SK-N-SH (cell line): Measurements from ENCODE around the gene PBX4. TPM values are rescaled to one million over a fixed set of nuclear protein-coding genes. Genes with fewer than 3 reads are reported as not detected.

Experiments
- CTCF ChIA-PET: fragments of 300-600, 350-600 bp; formaldehyde crosslinking; extraction: SDS; loops from one replicate; lab custom pipeline; 2021; lab: Yijun Ruan, JAX
- POLR2A ChIA-PET: fragments of 350-600 bp; sonication (Branson Sonifier 250); formaldehyde crosslinking; extraction: SDS; loops from one replicate; lab custom pipeline; 2020; ENCODE audit warnings: antibody characterized with exemption, inconsistent platforms; lab: Yijun Ruan, JAX
- DNase-seq: peaks from one replicate; pipeline ENCODE4 v3.0.0; 2012
- H2AFZ ChIP-seq: fragments of 200-600 bp; sonication (generic); 2 replicates; pipeline ENCODE4 v1.8.1; 2016; ENCODE audit warnings: antibody characterized with exemption, mild to moderate bottlenecking, low read depth
- H3F3A ChIP-seq: fragments of 200-600 bp; sonication (generic); replicated peaks from 2 replicates; pipeline ENCODE3; 2016; ENCODE audit warnings: antibody characterized with exemption, mild to moderate bottlenecking; ENCODE audit not compliant: insufficient read depth
- H3K27ac ChIP-seq, 2 experiments: fragments of 200-500 bp in 1 of 2; fragments of 200-600 bp in 1 of 2; sonication (Bioruptor generic) in 1 of 2; sonication (generic), shearing (Covaris generic) in 1 of 2; 2 replicates each; pipeline versions ENCODE4 v1.5.1 to v1.6.1; 2014 to 2016; ENCODE audit warnings: low read depth in 2 of 2, inconsistent platforms in 1 of 2, low read length in 1 of 2, mild to moderate bottlenecking in 1 of 2, mixed read lengths in 1 of 2
- H3K27me3 ChIP-seq: fragments of 200-600 bp; sonication (generic), shearing (Covaris generic); 2 replicates; pipeline ENCODE4 v1.6.1; 2016; ENCODE audit warnings: mixed run types; ENCODE audit not compliant: insufficient read depth
- H3K36me3 ChIP-seq, 2 experiments: fragments of 200-500 bp in 1 of 2; fragments of 200-600 bp in 1 of 2; sonication (Bioruptor generic) in 1 of 2; sonication (generic) in 1 of 2; replicated peaks in 1 of 2; 2 replicates each; pipeline versions ENCODE3 to v1.5.1; 2014 to 2016; ENCODE audit warnings: low read length in 1 of 2, mild to moderate bottlenecking in 1 of 2; ENCODE audit not compliant: insufficient read depth in 2 of 2, control insufficient read depth in 1 of 2
- H3K4me1 ChIP-seq, 2 experiments: fragments of 200-500 bp in 1 of 2; fragments of 200-600 bp in 1 of 2; sonication (Bioruptor generic) in 1 of 2; sonication (generic), shearing (Covaris generic) in 1 of 2; 2 replicates each; pipeline versions ENCODE4 v1.5.1 to v1.6.1; 2014 to 2016; ENCODE audit warnings: low read depth in 1 of 2, low read length in 1 of 2, mixed run types in 1 of 2; ENCODE audit not compliant: insufficient read depth in 2 of 2, control insufficient read depth in 1 of 2
- H3K4me2 ChIP-seq: fragments of 200-600 bp; sonication (generic), shearing (Covaris generic); 2 replicates; pipeline ENCODE4 v1.6.1; 2017; ENCODE audit warnings: mixed run types
- H3K4me3 ChIP-seq, 2 experiments: fragments of 200-500 bp in 1 of 2; fragments of 200-600 bp in 1 of 2; sonication (Bioruptor generic) in 1 of 2; sonication (generic), shearing (Covaris generic) in 1 of 2; 2 replicates each; pipeline versions ENCODE4 v1.5.1 to v1.8.1; 2014 to 2016; ENCODE audit warnings: low read depth in 2 of 2, inconsistent platforms in 1 of 2, low read length in 1 of 2, mild to moderate bottlenecking in 1 of 2, mixed read lengths in 1 of 2, moderate library complexity in 1 of 2
- H3K79me2 ChIP-seq: fragments of 200-600 bp; sonication (generic); 2 replicates; pipeline ENCODE4 v1.8.1; 2017; ENCODE audit warnings: mild to moderate bottlenecking; ENCODE audit not compliant: insufficient read depth
- H3K9ac ChIP-seq: fragments of 200-600 bp; sonication (generic); 2 replicates; pipeline ENCODE4 v1.6.1; 2017; ENCODE audit warnings: mixed run types
- H3K9me2 ChIP-seq: fragments of 200-600 bp; sonication (generic); 2 replicates; pipeline ENCODE4 v1.6.1; 2017; ENCODE audit warnings: mixed run types
- H3K9me3 ChIP-seq: fragments of 200-600 bp; sonication (generic); 2 replicates; pipeline ENCODE4 v1.6.1; 2017; ENCODE audit warnings: mixed run types, mild to moderate bottlenecking, moderate library complexity
- H4K20me1 ChIP-seq: fragments of 200-600 bp; sonication (generic); 2 replicates; pipeline ENCODE4 v1.6.1; 2017; ENCODE audit warnings: mild to moderate bottlenecking, mixed run types; ENCODE audit not compliant: insufficient read depth
- CHD2 ChIP-seq: fragments of 150-350 bp; IDR thresholded peaks from 2 replicates; pipeline ENCODE4 v1.6.1; 2018; ENCODE audit warnings: low read length; ENCODE audit not compliant: partially characterized antibody
- CTCF ChIP-seq: fragments of 200-600 bp; sonication (generic); IDR thresholded peaks from 2 replicates; pipeline ENCODE4 v1.6.1; 2017; ENCODE audit warnings: antibody characterized with exemption, mild to moderate bottlenecking, moderate library complexity
- EZH2phosphoT487 ChIP-seq: fragments of 200-600 bp; sonication (generic); IDR thresholded peaks from 2 replicates; pipeline ENCODE4 v1.6.1; 2017; ENCODE audit warnings: low read depth, mixed run types, mild to moderate bottlenecking, antibody characterized with exemption, moderate library complexity, borderline replicate concordance
- FOXJ3 ChIP-seq: sonication (generic); formaldehyde crosslinking; IDR thresholded peaks from 2 replicates; pipeline ENCODE4 v1.5.1; 2020; ENCODE audit warnings: mild to moderate bottlenecking, missing genetic modification reagents
- GABPA ChIP-seq: IDR thresholded peaks from 2 replicates; pipeline ENCODE4 v1.4.0; 2012; ENCODE audit warnings: low read depth, mild to moderate bottlenecking
- MAX ChIP-seq: IDR thresholded peaks from 2 replicates; pipeline ENCODE4 v1.4.0; 2012; ENCODE audit warnings: low read depth
- PBX3 ChIP-seq: IDR thresholded peaks from 2 replicates; pipeline ENCODE4; 2012
- REST ChIP-seq: IDR thresholded peaks from 2 replicates; pipeline ENCODE4 v1.6.1; 2012; ENCODE audit warnings: mild to moderate bottlenecking, low read depth, low read length, moderate library complexity
- RFX5 ChIP-seq: IDR thresholded peaks from 2 replicates; pipeline ENCODE4 v1.6.1; 2012; ENCODE audit warnings: mild to moderate bottlenecking, improper control_type of control experiment, low read length
- SMC3 ChIP-seq: IDR thresholded peaks from 2 replicates; pipeline ENCODE4 v1.6.1; 2012; ENCODE audit warnings: low read depth, low read length, improper control_type of control experiment
- TAF1 ChIP-seq: IDR thresholded peaks from 2 replicates; pipeline ENCODE4 v1.6.1; 2012; ENCODE audit warnings: low read depth, mild to moderate bottlenecking, low read length, moderate library complexity, borderline replicate concordance
- TCF12 ChIP-seq: IDR thresholded peaks from 2 replicates; pipeline ENCODE4 v1.4.0; 2012
- ZBTB33 ChIP-seq: IDR thresholded peaks from 2 replicates; pipeline ENCODE4 v1.4.0; 2012; ENCODE audit warnings: low read depth, borderline replicate concordance
- WGBS: methylation state at CpG from one replicate; pipeline ENCODE4 v1.1.6; 2017; ENCODE audit warnings: low lambda C conversion rate; 5-methylcytosine and 5-hydroxymethylcytosine counted together
- polyA plus RNA-seq, 3 experiments: library from polyadenylated mRNA; depleted of rRNA; stranded (reverse); fragments of >200 nt; gene quantifications; 2 replicates each; pipeline ENCODE4 v1.2.3, GENCODE V29; 2012

Gene PBX4
- polyA plus RNA-seq, 1 of the 3 experiments (the other 2 are of a cell fraction): 6.4 TPM

GRCh38 chr19:19514881-19515641 lies 103.4 kb downstream of the PBX4 start, which contains the start of gene TSSK6 (continued):
- TF ChIP-seq CTCF (no peak), TCF12 (no peak), ZBTB33 (no peak), GABPA (no peak)

- peaks cover 32% of the 10 kb centered on the region for H3K79me2 ChIP-seq
- H3K27me3 ChIP-seq: no peaks in the 10 kb centered on the region
- peaks cover 3% of the 10 kb centered on the region for H3F3A ChIP-seq
- H3K9me2 ChIP-seq: no peaks in the 10 kb centered on the region
- ChIA-PET CTCF (no interaction called here), POLR2A (interaction anchor here (0.6 kb wide), 1 partner anchor 15 kb away, joined by 3 read pairs; no protein-coding TSS in a partner anchor)
- no peak overlapping the region for H3K9ac ChIP-seq
- peaks cover 3 to 8% of the 10 kb centered on the region in 2 experiments for H3K36me3 ChIP-seq
- H2AFZ ChIP-seq: no peak overlapping the region
- H3K4me2 ChIP-seq: no peak overlapping the region
- H4K20me1 ChIP-seq: peaks cover 3% of the 10 kb centered on the region; the same call in 1 of the 2 replicates
- 93% methylated on average over 35 of the region's 46 CpGs for WGBS
- H3K27ac ChIP-seq: no peak overlapping the region
- TF ChIP-seq EZH2phosphoT487 (no peak), MAX (no peak), RFX5 (no peak), FOXJ3 (CRISPR knock-in tag) (no peak), TAF1 (no peak)
- no peak for DNase-seq
- H3K9me3 ChIP-seq: no peaks in the 10 kb centered on the region
- H3K4me3 ChIP-seq: no peak overlapping the region
- H3K4me1 ChIP-seq: peaks cover 0 to 11% of the 10 kb centered on the region in 2 experiments; a peak in 1 of 4 replicates
Measured at GRCh38 chr19:19514215-19514657, 104.3 kb downstream of the PBX4 start.

GRCh38 chr19:19513682-19514081 lies 104.8 kb downstream of the PBX4 start:
- H3K4me3 ChIP-seq: no peak overlapping the region
- 95% methylated on average over 15 of the region's 17 CpGs for WGBS
- POLR2A ChIA-PET: interaction anchor here (0.6 kb wide), 1 partner anchor 16 kb away, joined by 3 read pairs; no protein-coding TSS in a partner anchor

More at GRCh38 chr19:19513682-19514081, 104.8 kb downstream of the PBX4 start:
- peaks cover 0 to 11% of the 10 kb centered on the region in 2 experiments; a peak in 1 of 4 replicates for H3K4me1 ChIP-seq
- no peak overlapping the region for H3K4me2 ChIP-seq
- no peaks in the 10 kb centered on the region for H3K9me3 ChIP-seq
- CTCF ChIA-PET: interaction anchor here (3.8 kb wide), 1 partner anchor 18 kb away, joined by 19 read pairs; no protein-coding TSS in a partner anchor
- H3F3A ChIP-seq: peaks cover 3% of the 10 kb centered on the region
- no peak overlapping the region for H2AFZ ChIP-seq
- H3K27me3 ChIP-seq: no peaks in the 10 kb centered on the region
- H3K9me2 ChIP-seq: no peaks in the 10 kb centered on the region
- peaks cover 0 to 13% of the 10 kb centered on the region in 2 experiments for H3K36me3 ChIP-seq
- H3K27ac ChIP-seq: no peak overlapping the region
- no peak overlapping the region for H3K9ac ChIP-seq
- no peaks in the 10 kb centered on the region for H4K20me1 ChIP-seq
- no peak for DNase-seq
- H3K79me2 ChIP-seq: peaks cover 27% of the 10 kb centered on the region
- TF ChIP-seq GABPA (no peak), SMC3 (no peak), TCF12 (no peak), REST (no peak), PBX3 (no peak), TAF1 (no peak), FOXJ3 (CRISPR knock-in tag) (no peak), CHD2 (no peak)
- TF ChIP-seq, all 33 proteins: peak for 0
